ENCODE results near the gene CALM1. TPM values are rescaled to one million over a fixed set of nuclear protein-coding genes. Genes with fewer than 3 reads are reported as not detected.

Gene CALM1
- total RNA-seq, 1 donor from 2014 or later: 590 TPM

DNA sequence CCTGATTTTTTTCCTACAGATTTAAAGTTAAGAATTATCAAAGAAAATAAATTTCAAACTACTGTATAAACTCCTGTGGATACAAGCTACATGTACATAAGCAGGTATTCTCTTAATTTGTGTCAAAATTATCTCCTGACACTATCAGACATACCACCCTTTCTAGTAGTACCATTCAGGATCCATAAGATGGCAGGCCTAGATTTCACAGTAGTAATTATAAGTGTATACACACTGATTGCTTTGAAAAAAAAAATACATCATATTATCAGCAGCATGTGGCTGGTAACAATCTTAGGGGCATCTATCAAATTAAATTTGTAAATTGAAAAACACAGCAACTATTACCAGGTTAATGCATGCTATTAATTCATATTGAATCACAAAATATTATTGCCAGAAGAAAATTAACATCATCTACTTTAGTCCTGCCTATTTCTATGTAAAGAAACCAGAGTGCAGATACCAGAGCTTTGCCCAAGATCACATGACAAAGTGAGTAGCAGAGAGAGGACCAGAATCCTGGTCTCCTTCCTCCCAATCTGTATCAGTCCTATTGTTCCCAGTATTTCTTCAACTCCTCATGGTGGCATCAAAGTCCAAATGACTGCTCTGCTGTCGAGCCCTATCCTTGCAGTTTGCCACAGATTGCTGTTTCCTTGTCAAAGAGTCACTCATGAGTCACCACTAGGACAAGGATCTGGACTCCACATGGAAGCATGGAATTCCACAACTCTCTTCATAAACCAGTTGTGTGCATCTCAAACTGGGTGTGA lies 27.7 kb upstream of the CALM1 start:
- H3K4me3 Mint-ChIP-seq (ENCODE audit: unreplicated experiment): no peak overlapping the region
- no peaks in the 10 kb centered on the region for H3K9me3 Mint-ChIP-seq (ENCODE audit: unreplicated experiment)
- no peaks in the 10 kb centered on the region for H3K36me3 Mint-ChIP-seq (ENCODE audit: unreplicated experiment)
- TF ChIP-seq, protein P1, sequence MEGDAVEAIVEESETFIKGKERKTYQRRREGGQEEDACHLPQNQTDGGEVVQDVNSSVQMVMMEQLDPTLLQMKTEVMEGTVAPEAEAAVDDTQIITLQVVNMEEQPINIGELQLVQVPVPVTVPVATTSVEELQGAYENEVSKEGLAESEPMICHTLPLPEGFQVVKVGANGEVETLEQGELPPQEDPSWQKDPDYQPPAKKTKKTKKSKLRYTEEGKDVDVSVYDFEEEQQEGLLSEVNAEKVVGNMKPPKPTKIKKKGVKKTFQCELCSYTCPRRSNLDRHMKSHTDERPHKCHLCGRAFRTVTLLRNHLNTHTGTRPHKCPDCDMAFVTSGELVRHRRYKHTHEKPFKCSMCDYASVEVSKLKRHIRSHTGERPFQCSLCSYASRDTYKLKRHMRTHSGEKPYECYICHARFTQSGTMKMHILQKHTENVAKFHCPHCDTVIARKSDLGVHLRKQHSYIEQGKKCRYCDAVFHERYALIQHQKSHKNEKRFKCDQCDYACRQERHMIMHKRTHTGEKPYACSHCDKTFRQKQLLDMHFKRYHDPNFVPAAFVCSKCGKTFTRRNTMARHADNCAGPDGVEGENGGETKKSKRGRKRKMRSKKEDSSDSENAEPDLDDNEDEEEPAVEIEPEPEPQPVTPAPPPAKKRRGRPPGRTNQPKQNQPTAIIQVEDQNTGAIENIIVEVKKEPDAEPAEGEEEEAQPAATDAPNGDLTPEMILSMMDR (IDR thresholded peaks at IDR 0.05; ENCODE audit: partially characterized antibody, unreplicated experiment): no peak
- no peaks in the 10 kb centered on the region for H3K27me3 Mint-ChIP-seq (ENCODE audit: unreplicated experiment)
- no peaks in the 10 kb centered on the region for H3K4me1 Mint-ChIP-seq (ENCODE audit: low read depth, unreplicated experiment)
- no peak for DNase-seq
- no peak overlapping the region for H3K27ac Mint-ChIP-seq (ENCODE audit: unreplicated experiment)

- H3K9me3 Mint-ChIP-seq (ENCODE audit: unreplicated experiment): no peaks in the 10 kb centered on the region
- TF ChIP-seq, protein P1 (IDR thresholded peaks at IDR 0.05; ENCODE audit: partially characterized antibody, unreplicated experiment): no peak
- H3K4me3 Mint-ChIP-seq (ENCODE audit: unreplicated experiment): no peak overlapping the region
- DNase-seq: no peak
- no peaks in the 10 kb centered on the region for H3K4me1 Mint-ChIP-seq (ENCODE audit: low read depth, unreplicated experiment)
- no peak overlapping the region for H3K27ac Mint-ChIP-seq (ENCODE audit: unreplicated experiment)
- no peaks in the 10 kb centered on the region for H3K27me3 Mint-ChIP-seq (ENCODE audit: unreplicated experiment)
- H3K36me3 Mint-ChIP-seq (ENCODE audit: unreplicated experiment): no peaks in the 10 kb centered on the region
Measured at GRCh38 chr14:90373887-90374286, 22.9 kb upstream of the CALM1 start.

- H3K9me3 Mint-ChIP-seq (ENCODE audit: unreplicated experiment): no peaks in the 10 kb centered on the region
- no peaks in the 10 kb centered on the region for H3K4me1 Mint-ChIP-seq (ENCODE audit: low read depth, unreplicated experiment)
- H3K4me3 Mint-ChIP-seq (ENCODE audit: unreplicated experiment): no peak overlapping the region
- H3K36me3 Mint-ChIP-seq (ENCODE audit: unreplicated experiment): no peaks in the 10 kb centered on the region
- H3K27me3 Mint-ChIP-seq (ENCODE audit: unreplicated experiment): no peaks in the 10 kb centered on the region
- TF ChIP-seq, protein P1 (IDR thresholded peaks at IDR 0.05; ENCODE audit: partially characterized antibody, unreplicated experiment): no peak
- H3K27ac Mint-ChIP-seq (ENCODE audit: unreplicated experiment): no peak overlapping the region
- no peak for DNase-seq
Measured at GRCh38 chr14:90374813-90375212, 22.0 kb upstream of the CALM1 start.

DNA sequence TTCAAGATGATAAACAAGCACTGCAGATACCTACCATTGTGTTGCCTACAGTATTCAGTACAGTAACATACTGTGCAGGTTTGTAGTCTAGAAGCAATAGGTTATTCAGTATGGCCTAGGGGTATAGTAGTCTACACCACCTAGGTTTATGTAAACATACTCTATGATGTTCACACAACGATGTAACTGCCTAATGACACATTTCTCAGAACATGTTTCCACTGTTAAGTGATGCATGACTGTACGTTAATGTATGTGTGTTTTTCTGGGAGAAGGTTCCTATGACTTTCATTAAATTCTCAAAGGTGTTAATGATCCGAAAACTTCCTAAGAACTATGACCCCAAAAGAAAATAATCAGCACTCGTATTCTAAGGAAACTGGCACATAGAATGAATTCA lies 20.9 kb upstream of the CALM1 start:
- Mint-ChIP-seq H3K9me3 (ENCODE audit: unreplicated experiment) (no peaks in the 10 kb centered on the region), H3K4me1 (ENCODE audit: low read depth, unreplicated experiment) (no peaks in the 10 kb centered on the region)
- DNase-seq: no peak

GRCh38 chr14:90378249-90378648 lies 18.6 kb upstream of the CALM1 start:
- no peaks in the 10 kb centered on the region for H3K4me1 Mint-ChIP-seq (ENCODE audit: low read depth, unreplicated experiment)
- H3K27ac Mint-ChIP-seq (ENCODE audit: unreplicated experiment): no peak overlapping the region
- DNase-seq: no peak
- no peaks in the 10 kb centered on the region for H3K9me3 Mint-ChIP-seq (ENCODE audit: unreplicated experiment)
- no peaks in the 10 kb centered on the region for H3K36me3 Mint-ChIP-seq (ENCODE audit: unreplicated experiment)
- TF ChIP-seq, protein P1 (IDR thresholded peaks at IDR 0.05; ENCODE audit: partially characterized antibody, unreplicated experiment): no peak
- no peak overlapping the region for H3K4me3 Mint-ChIP-seq (ENCODE audit: unreplicated experiment)
- H3K27me3 Mint-ChIP-seq (ENCODE audit: unreplicated experiment): no peaks in the 10 kb centered on the region

More for the DNA sequence above, 20.9 kb upstream of the CALM1 start:
- no peaks in the 10 kb centered on the region for H3K36me3 Mint-ChIP-seq (ENCODE audit: unreplicated experiment)
- no peak overlapping the region for H3K4me3 Mint-ChIP-seq (ENCODE audit: unreplicated experiment)
- H3K27me3 Mint-ChIP-seq (ENCODE audit: unreplicated experiment): no peaks in the 10 kb centered on the region
- TF ChIP-seq, protein P1 (IDR thresholded peaks at IDR 0.05; ENCODE audit: partially characterized antibody, unreplicated experiment): no peak
- H3K27ac Mint-ChIP-seq (ENCODE audit: unreplicated experiment): no peak overlapping the region

Data from glutamatergic neuron (in vitro differentiated cells).